Stimulated activated CD4-positive, alpha-beta T cell treated with anti-CD3 and anti-CD28 coated beads, Interleukin-4, amount 100 ng/mL, for 48 hours (primary cell): ENCODE data around the gene PHTF1.
A peak's percentile ranks its signal among the peaks of the same experiment; 100 is the strongest.
"Not testable (repeated sequence)": the region's sequence is repeated elsewhere in the genome, so short reads cannot be mapped to it uniquely, and the experiment has no call there.

ENCODE experiments used
- DNase-seq, 2 donors: peaks; one replicate each; pipeline ENCODE4 v3.0.0-alpha.2; 2020; ENCODE audit warnings: low read depth in 2 of 2

PHTF1 gene

GRCh38 chr1:113779542-113779941, 20.3 kb upstream of the PHTF1 start:
- DNase-seq, result no peak

- no peak for DNase-seq
These were observed 18.3 kb upstream of the PHTF1 start for GRCh38 chr1:113777561-113777960.

DNA sequence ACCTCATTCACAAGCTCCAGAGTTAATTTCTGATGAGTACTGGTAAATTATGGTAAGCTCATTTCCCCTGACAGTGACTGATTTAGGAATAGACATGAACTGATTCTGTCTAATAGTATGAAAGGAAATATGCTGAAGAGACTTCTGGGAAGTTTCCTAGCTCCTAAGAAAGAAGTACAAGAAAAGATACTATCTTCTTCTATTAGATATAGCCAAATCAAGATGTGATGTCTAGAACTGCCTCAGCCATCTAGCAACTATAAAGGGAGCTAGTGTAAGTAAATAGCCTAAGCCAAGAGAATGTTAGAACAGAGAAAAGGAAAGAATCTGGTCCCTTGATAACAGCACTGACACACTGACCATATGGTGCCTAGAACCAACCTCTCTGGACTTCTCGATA, 10.7 kb upstream of the PHTF1 start:
- no peak for DNase-seq

DNA sequence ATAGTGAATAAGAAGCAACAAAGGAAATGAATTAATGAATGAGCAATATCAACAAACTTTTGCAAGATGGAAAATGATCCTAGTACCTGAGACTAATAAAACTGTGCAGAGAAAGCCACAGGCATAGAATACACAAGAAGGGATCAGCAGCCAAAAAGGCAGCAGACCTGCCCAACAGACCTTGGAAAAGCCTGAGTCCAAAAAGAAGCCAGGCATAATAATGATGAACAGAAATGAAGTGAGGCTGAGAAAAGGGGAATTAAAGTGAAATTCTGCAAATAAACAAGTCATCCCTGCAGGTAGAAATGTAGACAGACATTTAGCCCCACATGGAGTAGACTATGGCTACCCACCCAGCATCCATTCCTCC, 10.3 kb upstream of the PHTF1 start:
- no peak for DNase-seq

DNA sequence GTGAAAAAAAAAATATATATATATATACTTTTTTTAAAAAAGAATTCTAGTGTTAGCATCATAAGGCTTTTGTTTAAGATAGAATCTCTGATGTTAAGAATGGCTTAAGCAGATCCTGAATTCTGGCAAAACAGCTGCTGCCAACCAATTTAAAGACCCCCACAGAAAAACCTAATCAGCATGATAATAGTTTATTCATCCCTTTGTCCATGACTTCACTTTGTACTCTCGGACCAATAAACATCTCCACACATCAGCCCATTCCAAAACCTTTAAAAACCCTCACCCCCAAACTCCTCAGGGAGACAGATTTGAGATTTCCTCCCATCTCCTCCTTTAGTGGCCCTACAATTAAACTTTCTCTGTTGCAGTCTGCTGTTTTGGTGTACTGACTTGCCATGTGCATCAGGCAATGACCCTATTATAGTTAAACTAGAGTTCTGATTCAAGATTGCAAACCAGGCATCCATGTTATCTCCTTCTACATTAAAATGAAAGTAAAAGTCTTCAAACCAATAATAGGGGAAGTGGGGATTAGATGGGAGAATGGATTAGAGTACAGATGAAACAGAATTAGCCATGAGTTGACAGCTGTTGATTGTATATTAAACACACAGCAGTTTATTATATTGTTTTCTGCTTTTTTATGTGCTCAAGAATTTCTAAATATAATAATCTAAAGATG, 9.8 kb upstream of the PHTF1 start:
- DNase-seq, result no peak

DNA sequence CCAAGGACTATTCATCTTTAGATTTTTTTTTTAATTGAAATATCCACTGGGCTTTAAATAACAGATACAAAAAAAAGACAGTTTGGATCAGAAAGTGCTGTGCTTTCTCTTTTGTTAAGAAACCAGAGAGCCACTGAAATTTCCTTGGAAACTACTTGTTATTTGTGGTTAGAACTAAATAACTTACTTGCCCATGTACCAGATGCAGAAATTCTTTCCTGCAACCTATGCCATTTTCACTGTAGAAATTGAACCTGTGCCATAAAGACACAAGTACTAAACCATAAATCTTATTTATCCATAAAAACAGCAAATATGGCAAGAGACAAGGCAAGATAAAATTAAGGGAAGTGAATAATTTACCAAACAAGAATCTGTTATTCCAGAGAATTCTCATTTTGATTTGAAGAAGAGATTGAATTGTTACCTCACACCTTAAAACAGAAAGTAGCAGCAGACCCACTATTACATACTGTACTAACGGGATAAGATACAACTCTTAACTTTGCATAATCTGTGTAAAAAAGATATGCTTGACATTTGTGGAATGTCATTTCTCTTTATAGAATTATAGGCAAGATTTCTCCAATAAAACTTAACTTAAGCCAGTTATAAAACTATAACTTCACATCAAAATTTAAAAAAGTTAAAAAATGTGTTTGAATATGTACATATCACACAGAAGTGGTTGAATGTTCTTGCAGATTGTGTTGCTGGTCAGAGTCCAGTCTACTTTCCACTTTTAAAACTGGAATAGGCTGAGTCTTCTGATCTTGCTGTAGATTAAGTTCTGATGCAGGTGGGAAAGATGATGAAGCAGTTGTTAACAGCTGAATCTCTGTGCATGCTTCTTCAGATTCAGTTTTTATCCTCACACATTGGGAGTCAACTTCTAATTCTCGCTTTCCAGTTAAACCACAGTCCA, 6.3 kb upstream of the PHTF1 start:
- DNase-seq, result no peak

DNA sequence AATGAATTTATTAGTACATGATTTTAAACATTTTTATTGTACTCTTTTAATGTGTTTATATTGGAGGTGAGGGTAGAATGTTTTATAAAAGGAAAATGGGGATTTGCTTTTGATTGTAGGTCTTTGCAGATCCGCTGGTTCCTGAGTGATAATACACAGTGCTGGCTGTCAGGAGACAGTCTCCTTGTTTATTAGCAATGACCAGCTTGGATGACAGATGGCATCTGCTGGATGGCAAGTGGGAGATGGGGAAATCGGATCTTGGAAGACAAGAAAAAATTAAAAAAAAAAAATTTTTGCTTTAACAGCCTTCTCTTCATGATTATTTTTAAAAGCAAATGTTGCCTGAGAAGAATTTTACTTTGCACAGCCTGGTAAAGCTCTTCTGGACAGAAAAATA, 4.4 kb upstream of the PHTF1 start:
- no peak for DNase-seq

DNA sequence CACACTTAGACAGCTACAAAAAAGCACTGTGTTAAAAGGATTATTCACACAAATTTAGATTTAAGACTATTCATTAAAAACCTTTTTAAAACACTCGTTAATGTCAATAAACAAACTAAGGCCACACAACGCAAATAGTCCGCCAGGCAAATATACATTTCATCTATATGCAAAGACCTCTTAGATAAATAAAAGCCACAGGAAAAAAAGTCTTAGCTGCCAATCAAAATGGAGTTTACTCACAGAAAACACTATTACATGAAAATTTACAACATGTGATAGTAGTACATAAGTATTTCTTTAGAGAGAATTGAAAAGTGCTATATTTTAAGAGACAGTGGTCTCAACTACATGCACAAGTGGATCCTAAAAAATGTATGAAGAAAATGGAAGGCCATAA, 2.7 kb upstream of the PHTF1 start:
- no peak for DNase-seq

DNA sequence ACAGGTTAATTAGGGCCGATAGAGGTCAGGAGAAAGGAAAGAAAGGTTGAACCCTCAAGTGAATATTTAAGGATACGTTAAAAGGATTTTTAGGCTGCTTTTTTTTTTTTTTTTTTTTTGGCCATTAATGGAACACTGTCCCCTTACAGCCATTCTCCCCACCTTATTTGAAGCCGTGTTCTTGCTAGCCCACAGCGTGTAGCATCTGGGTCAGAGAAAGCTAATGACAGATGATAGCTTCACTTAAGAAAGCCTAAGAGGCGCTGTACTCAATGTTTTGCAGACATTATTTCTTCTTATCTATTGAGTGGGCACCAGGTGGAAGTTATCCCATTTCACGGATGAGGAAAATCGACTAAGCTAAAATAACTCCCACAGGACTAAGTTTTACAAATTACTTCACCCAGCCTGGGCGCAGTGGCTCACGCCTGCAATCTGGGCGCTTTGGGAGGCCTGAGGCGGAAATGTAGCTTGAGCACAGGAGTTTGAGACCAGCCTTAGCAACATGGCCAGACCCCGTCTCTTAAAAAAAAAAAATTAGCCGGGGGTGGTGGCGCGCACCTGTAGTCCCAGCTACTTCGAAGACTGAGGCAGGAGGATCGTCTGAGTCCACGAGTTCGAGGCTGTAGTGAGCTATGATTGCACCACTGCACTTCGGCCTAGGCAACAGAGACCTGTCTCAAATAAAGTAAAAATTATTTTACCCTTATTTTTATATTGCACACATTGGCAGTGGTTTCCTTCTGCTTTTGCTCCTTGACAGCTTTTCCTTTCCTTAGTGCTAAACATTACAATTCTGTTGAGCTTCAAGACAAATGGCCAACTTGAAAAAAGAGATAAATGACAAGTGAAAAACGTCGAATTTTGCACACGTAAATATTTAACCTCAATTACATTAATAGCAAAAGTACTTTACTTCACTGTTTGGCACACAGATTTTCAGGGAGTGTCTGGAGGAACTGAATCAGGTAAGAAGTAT, 1.1 kb upstream of the PHTF1 start:
- DNase-seq, result no peak

GRCh38 chr1:113758631-113759332, 504 bp downstream of the PHTF1 start:
- peak; percentile 43 to 47 for DNase-seq

GRCh38 chr1:113756461-113756860, 2.8 kb downstream of the PHTF1 start:
- DNase-seq, result no peak

GRCh38 chr1:113753333-113753732, 6.0 kb downstream of the PHTF1 start:
- not testable (repeated sequence) for DNase-seq

DNA sequence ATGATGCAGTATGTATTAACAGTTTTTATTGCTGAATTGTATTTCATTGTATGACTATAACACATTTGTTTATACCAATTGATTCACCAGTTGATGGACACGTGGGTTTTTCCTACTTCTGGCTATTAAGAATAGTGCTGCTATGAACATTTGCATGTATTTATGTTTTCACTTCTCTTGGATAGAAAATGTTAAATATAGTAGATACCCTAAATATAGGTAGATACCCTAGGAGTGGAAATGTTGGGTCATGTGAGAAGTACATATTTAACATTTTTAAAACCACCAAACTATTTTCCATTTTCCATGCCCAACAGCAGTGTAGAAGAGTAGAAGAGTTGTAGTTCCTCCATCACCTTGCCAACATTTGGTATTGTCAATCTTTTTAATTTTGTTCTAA, 7.8 kb downstream of the PHTF1 start:
- no peak for DNase-seq

GRCh38 chr1:113751114-113751513, 8.2 kb downstream of the PHTF1 start:
- DNase-seq, result no peak

DNA sequence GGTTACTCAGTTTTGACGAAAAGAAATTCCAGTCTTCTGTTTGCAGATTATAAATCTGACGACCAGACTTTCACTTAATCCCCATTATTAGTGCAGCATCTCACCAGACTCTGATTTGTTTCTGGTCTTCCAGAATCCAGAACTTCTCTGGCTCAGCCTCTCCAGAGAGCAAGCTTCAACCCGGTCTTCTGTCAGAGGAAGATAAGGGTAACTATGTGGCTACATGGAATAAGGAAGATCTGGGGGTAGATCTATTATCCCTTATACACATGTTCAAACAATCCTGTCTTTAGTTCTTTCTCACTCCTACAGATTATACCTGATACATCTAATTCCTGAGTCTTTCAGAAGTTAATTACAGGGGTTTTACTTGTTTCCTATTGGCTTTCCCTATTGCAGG, 9.9 kb downstream of the PHTF1 start:
- no peak for DNase-seq

GRCh38 chr1:113747376-113747775, 11.9 kb downstream of the PHTF1 start:
- DNase-seq, result no peak

DNA sequence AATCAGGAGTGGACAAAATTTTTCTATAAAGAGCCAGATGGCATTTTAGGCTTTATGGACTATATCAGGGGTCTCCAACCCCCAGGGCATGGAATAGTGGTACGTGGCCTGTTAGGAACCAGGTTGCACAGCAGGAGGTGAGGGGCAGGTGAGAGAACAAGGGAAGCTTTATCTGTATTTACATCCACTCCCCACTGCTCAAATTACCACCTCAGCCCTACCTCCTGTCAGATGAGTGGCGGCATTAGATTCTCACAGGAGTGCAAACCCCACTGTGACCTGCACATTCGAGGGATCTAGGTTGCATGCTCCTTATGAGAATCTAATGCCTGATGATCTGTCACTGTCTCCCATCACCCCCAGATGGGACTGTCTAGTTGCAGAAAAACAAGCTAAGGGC, 13.9 kb downstream of the PHTF1 start:
- DNase-seq, result no peak

DNA sequence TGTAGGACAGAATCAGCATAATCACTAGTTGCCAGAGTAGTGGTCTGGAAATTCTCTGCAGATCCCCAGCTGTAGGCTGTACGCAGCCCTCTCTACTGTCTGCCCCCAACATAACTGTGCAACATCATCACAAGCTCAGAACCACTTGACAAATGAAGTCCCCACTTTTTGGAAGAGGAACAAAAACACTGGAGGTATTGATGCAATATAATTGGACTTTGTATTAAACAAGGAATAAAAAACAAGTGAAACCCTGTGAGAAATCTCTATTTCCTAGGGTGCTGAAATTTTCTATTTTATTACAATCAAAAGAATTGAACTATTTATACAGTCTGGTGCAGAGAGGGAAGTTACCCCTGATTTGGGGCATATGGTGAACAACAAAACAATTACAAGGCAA, 15.2 kb downstream of the PHTF1 start:
- DNase-seq, result no peak

DNA sequence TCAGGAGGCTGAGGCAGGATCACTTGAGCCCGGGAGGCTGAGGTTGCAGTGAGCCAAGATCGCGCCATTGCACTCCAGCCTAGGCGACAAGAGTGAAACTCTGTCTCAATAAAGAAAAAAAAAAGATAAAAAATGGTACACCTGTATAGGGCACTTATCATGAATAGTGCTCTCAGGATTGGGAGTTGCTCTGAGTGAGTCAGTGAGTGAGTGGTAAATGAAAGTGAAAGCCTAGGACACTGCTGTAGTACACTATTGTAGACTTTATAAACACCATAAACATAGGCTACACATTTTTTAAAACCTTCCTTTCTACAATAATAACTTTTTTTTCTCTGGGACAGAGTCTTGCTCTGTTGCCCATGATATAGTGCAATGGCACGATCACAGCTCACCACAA, 16.8 kb downstream of the PHTF1 start:
- DNase-seq, result no peak

DNA sequence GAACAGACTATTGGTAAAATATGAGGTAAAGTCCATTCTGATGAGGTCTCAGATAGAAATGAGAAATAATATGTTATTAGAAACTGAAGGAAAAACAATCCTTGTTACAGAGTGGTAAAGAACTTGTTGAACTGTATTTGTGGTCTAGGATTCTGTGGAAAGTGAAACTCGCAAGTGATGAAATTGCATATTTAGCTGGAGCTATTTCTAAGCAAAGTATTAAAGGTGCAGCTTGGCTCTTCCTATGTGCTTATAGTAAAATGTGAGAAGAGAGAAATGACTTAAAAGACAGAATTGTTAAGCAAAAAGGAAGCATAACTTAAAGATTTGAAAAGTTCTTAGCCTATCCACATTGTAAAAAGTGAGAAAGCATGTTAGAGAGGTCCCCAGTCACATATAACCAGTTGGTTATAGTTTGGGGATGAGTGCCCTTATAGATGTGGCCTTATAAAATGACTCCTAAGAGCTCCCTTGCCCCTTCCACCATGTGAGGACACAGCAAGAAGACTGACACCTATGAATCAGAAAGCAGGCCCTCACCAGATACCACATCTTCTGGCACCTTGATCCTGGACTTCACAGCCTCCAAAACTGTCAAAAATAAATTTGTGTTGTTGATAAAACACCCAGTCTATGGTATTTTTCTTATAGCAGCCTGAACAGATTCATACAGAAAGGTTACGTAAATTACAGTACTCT, 24.8 kb downstream of the PHTF1 start:
- no peak for DNase-seq

DNA sequence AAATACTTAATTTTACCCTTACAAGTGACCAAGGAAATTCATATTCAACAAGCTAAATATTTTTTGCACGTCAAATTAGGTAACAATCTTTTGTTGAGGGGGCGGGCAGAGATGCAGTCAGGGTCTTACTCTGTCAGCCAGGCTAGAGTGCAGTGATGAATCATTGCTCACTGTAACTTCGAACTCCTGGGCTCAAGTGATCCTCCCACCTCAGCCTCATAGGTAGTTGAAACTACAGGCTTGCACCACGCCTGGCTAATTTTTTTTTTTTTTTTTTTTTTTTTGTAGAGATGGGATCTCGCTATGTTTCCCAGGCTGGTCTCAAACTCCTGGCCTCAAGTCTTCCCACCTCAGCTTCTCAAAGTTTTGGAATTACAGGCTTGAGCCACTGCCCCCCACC, 26.5 kb downstream of the PHTF1 start:
- no peak for DNase-seq
